Testis (tissue), 3 donors: ENCODE data around the gene RAB7B. TPM values are rescaled to one million over a fixed set of nuclear protein-coding genes. Genes with fewer than 3 reads are reported as not detected.

ENCODE experiments used
- DNase-seq: peaks from one replicate; pipeline ENCODE4 v3.0.0-alpha.2; 2019
- H3K27ac ChIP-seq, 2 donors: fragments of 200-600 bp; sonication (generic); one replicate each; pipeline ENCODE4 v1.5.1; 2019
- H3K27me3 ChIP-seq: fragments of 200-600 bp; sonication (generic); one replicate; pipeline ENCODE4 v1.5.1; 2019
- H3K36me3 ChIP-seq: fragments of 200-600 bp; sonication (generic); one replicate; pipeline ENCODE4 v1.5.1; 2017; ENCODE audit warnings: low read depth; ENCODE audit errors: missing control alignments
- H3K4me1 ChIP-seq: fragments of 200-600 bp; sonication (generic); one replicate; pipeline ENCODE4 v1.5.1; 2019
- H3K4me3 ChIP-seq, 2 donors: fragments of 200-600 bp; sonication (generic); one replicate each; pipeline ENCODE4 v1.5.1; 2017 to 2019
- H3K9me3 ChIP-seq: fragments of 200-600 bp; sonication (generic); one replicate; pipeline ENCODE4 v1.5.1; 2017
- CTCF ChIP-seq, 3 experiments: fragments of 450-650 bp in 2 of 3; fragments of 200-600 bp in 1 of 3; sonication (generic) in 1 of 3; IDR thresholded peaks; one replicate each; pipeline ENCODE4 v1.5.1; 2016 to 2019; ENCODE audit warnings: antibody characterized with exemption in 3 of 3, mild to moderate bottlenecking in 2 of 3, moderate library complexity in 1 of 3
- POLR2A ChIP-seq: fragments of 450-650 bp; IDR thresholded peaks from one replicate; pipeline ENCODE4 v1.6.1; 2017; ENCODE audit warnings: antibody characterized with exemption, mild to moderate bottlenecking, moderate library complexity
- WGBS, 2 donors: methylation state at CpG; one replicate each; pipeline ENCODE4 v1.1.5; 2018; 5-methylcytosine and 5-hydroxymethylcytosine counted together
- intact Hi-C: fragments of 100-400 bp; cut with DNase I; formaldehyde crosslinking; loops from one replicate; pipeline ENCODE4 v1.15.1; 2023; ENCODE audit warnings: low total_unique reads
- polyA plus RNA-seq: library from polyadenylated mRNA; stranded (reverse); fragments of 350-450 nt; fragmentation: Illumina TruSeq; extraction: RNeasy Lipid Tissue Mini Kit (QIAGEN cat#74804); gene quantifications from one replicate; pipeline ENCODE4 v1.2.3, GENCODE V29; 2014; ENCODE audit warnings: low read depth, low replicate concordance; ENCODE audit not compliant: insufficient read depth
- total RNA-seq, 2 donors: library from RNA; depleted of rRNA; stranded (reverse); fragments of >200 nt; gene quantifications; one replicate each; pipeline ENCODE4 v1.2.3, GENCODE V29; 2016

RAB7B gene
- total and polyA plus RNA-seq, 3 donors from 2014 or later: 1.7 to 8.4 (median 6.2) TPM

GRCh38 chr1:205948039-205948438 is 55.2 kb downstream of the RAB7B start:
- WGBS, 2 donors: 90 to 92% methylated on average over 4 of the region's 4 CpGs
- no peaks in the 10 kb centered on the region for H3K9me3 ChIP-seq
- no peaks in the 10 kb centered on the region for H3K27me3 ChIP-seq
- no peaks in the 10 kb centered on the region for H3K36me3 ChIP-seq
- peaks cover 7% of the 10 kb centered on the region for H3K4me1 ChIP-seq
- no peak for TF ChIP-seq CTCF (IDR thresholded peaks at IDR 0.05)
- no peak for DNase-seq
- intact Hi-C loops: no loop called here
- no peak overlapping the region for H3K27ac ChIP-seq
- no peak overlapping the region for H3K4me3 ChIP-seq

GRCh38 chr1:205947024-205947423 is 56.2 kb downstream of the RAB7B start:
- Histone ChIP-seq H3K9me3 (no peaks in the 10 kb centered on the region), H3K36me3 (no peaks in the 10 kb centered on the region), H3K4me1 (peaks cover 7% of the 10 kb centered on the region), H3K27ac (no peak overlapping the region), H3K4me3 (no peak overlapping the region), H3K27me3 (no peaks in the 10 kb centered on the region)
- intact Hi-C loops: no loop called here
- DNase-seq: no peak
- 81 to 88% methylated on average over 3 to 4 of the region's 4 CpGs for WGBS, 2 donors
- TF ChIP-seq POLR2A (no peak), CTCF (IDR thresholded peaks at IDR 0.05) (no peak)

GRCh38 chr1:205945069-205945468 is 58.1 kb downstream of the RAB7B start:
- intact Hi-C loops: no loop called here
- Histone ChIP-seq H3K9me3 (no peaks in the 10 kb centered on the region), H3K4me1 (peaks cover 4% of the 10 kb centered on the region), H3K27ac (no peak overlapping the region), H3K36me3 (no peaks in the 10 kb centered on the region), H3K4me3 (no peak overlapping the region), H3K27me3 (no peaks in the 10 kb centered on the region)
- DNase-seq: no peak
- WGBS, 2 donors: 73 to 89% methylated on average over 3 of the region's 3 CpGs
- TF ChIP-seq CTCF (IDR thresholded peaks at IDR 0.05) (no peak), POLR2A (no peak)

GRCh38 chr1:205944525-205944924 is 58.7 kb downstream of the RAB7B start:
- H3K4me3 ChIP-seq: no peak overlapping the region
- intact Hi-C loops: no loop called here
- H3K27me3 ChIP-seq: no peaks in the 10 kb centered on the region
- no peaks in the 10 kb centered on the region for H3K9me3 ChIP-seq
- no peaks in the 10 kb centered on the region for H3K4me1 ChIP-seq
- H3K36me3 ChIP-seq: no peaks in the 10 kb centered on the region
- 84 to 85% methylated on average over 4 of the region's 4 CpGs for WGBS, 2 donors
- DNase-seq: no peak
- TF ChIP-seq CTCF (IDR thresholded peaks at IDR 0.05) (no peak), POLR2A (no peak)
- no peak overlapping the region for H3K27ac ChIP-seq

- intact Hi-C loops: no loop called here
- no peak for DNase-seq
- Histone ChIP-seq H3K9me3 (no peaks in the 10 kb centered on the region), H3K36me3 (no peaks in the 10 kb centered on the region), H3K27me3 (no peaks in the 10 kb centered on the region), H3K4me3 (no peak within 1 kb of the TSS), H3K27ac (no peak within 1 kb of the TSS), H3K4me1 (no peaks in the 10 kb centered on the region)
- WGBS, 2 donors: 70 to 75% methylated on average over 4 to 7 of the region's 7 CpGs
- TF ChIP-seq POLR2A: no peak
- TF ChIP-seq CTCF (IDR thresholded peaks at IDR 0.05): no peak
These were observed 60.0 kb downstream of the RAB7B start, which contains the start of gene SLC26A9 for GRCh38 chr1:205943245-205943644. SLC26A9 (minus strand) TSS chr1:205943456; CDS start chr1:205935820, 7,636 bp downstream.
